Endodermal cell (in vitro differentiated cells): ENCODE measurements around the gene CDH15. TPM values are rescaled to one million over a fixed set of nuclear protein-coding genes. Genes with fewer than 3 reads are reported as not detected.

Experiments used
- DNase-seq: peaks from one replicate; pipeline ENCODE4 v3.0.0-alpha.2; 2017
- H3K27ac ChIP-seq: 2 replicates; pipeline ENCODE4 v1.5.1; 2013; ENCODE audit warnings: mild to moderate bottlenecking, low read depth, low read length, moderate library complexity
- H3K27me3 ChIP-seq: 2 replicates; pipeline ENCODE4 v1.6.1; 2013; ENCODE audit warnings: mild to moderate bottlenecking, low read length, moderate library complexity; ENCODE audit not compliant: insufficient read depth, control insufficient read depth, poor library complexity, severe bottlenecking
- H3K36me3 ChIP-seq: 2 replicates; pipeline ENCODE4 v1.7.0; 2013; ENCODE audit warnings: mild to moderate bottlenecking, low read length, moderate library complexity; ENCODE audit not compliant: control insufficient read depth, insufficient read depth
- H3K4me1 ChIP-seq: one replicate; pipeline ENCODE4 v1.7.0; 2013; ENCODE audit warnings: low read length; ENCODE audit not compliant: control insufficient read depth, insufficient read depth
- H3K4me3 ChIP-seq: 2 replicates; pipeline ENCODE4 v1.5.1; 2013; ENCODE audit warnings: mild to moderate bottlenecking, low read length, moderate library complexity
- H3K9ac ChIP-seq: 2 replicates; pipeline ENCODE4 v1.6.1; 2013; ENCODE audit warnings: mild to moderate bottlenecking, low read length, moderate library complexity; ENCODE audit not compliant: poor library complexity, severe bottlenecking; ENCODE audit errors: extremely low read depth
- H3K9me3 ChIP-seq: 2 replicates; pipeline ENCODE4 v1.6.1; 2013; ENCODE audit warnings: mild to moderate bottlenecking, low read length, moderate library complexity; ENCODE audit not compliant: control insufficient read depth
- H3K27ac Mint-ChIP-seq: 2 replicates; pipeline ENCODE4 v1.8.0; 2020; ENCODE audit warnings: mixed read lengths
- H3K27me3 Mint-ChIP-seq: 2 replicates; pipeline ENCODE4 v1.8.0; 2021; ENCODE audit warnings: mild to moderate bottlenecking, mixed read lengths; ENCODE audit not compliant: insufficient read depth
- H3K36me3 Mint-ChIP-seq: 2 replicates; pipeline ENCODE4 v1.8.0; 2020; ENCODE audit warnings: low read depth, mixed read lengths
- H3K4me1 Mint-ChIP-seq: 2 replicates; pipeline ENCODE4 v1.8.0; 2020; ENCODE audit warnings: mixed read lengths
- H3K4me3 Mint-ChIP-seq: 2 replicates; pipeline ENCODE4 v1.8.0; 2020; ENCODE audit warnings: mild to moderate bottlenecking, moderate library complexity, mixed read lengths
- H3K9me3 Mint-ChIP-seq: 2 replicates; pipeline ENCODE4 v1.8.0; 2020; ENCODE audit warnings: mild to moderate bottlenecking, mixed read lengths
- WGBS, 2 experiments: methylation state at CpG; one replicate each; pipeline versions ENCODE4 v1.1.5 to v1.1.7; 2013; ENCODE audit warnings: missing lambda C conversion rate in 2 of 2, mixed read lengths in 1 of 2; ENCODE audit not compliant: insufficient coverage in 1 of 2, insufficient read length in 1 of 2; 5-methylcytosine and 5-hydroxymethylcytosine counted together
- total RNA-seq, 2 donors: library from RNA; stranded (reverse); fragmentation: NEBNext Ultra II Directional in 1 of 2; extraction: Animal tissue kit (Norgen Biotek cat#: 25700) in 1 of 2; gene quantifications; 2 replicates in 1 of 2; 3 replicates in 1 of 2; pipeline ENCODE4 v1.2.1, GENCODE V29; 2021
- TF ChIP-seq, protein P1 (sequence below): fragments of 200-600 bp; sonication (generic); conservative IDR thresholded peaks from 2 replicates; pipeline ENCODE4 v1.5.0; 2021; ENCODE audit warnings: antibody characterized with exemption, mild to moderate bottlenecking

Gene CDH15
- total RNA-seq, 2 donors from 2014 or later, result 0.11 to 0.15 TPM

DNA sequence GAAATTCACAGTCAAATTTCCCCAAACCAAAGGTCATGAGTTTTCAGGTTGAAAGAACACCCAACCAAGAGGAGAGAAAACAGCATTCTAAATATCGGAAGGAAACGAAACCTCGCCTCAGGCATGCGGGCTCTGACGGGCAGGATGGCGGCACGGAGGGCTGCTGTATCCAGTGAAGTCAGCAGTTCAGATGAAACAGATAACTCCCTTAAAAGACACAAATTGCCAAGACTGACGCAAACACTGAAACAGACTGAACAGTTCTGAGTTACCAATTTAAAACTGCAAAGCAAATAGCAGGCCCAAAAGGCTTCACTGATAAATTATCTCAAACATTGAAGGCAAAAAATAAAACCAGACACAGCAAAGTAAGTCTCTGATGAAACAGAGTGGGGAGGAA is 20.6 kb upstream of the CDH15 start:
- WGBS, 2 experiments, result 96 to 99% methylated on average over 8 of the region's 8 CpGs
- Histone ChIP-seq H3K27me3 (no peaks in the 10 kb centered on the region), H3K36me3 (peaks cover 36% of the 10 kb centered on the region), H3K27ac (no peak overlapping the region), H3K4me3 (no peak overlapping the region), H3K9ac (no peak overlapping the region), H3K9me3 (peaks cover 32% of the 10 kb centered on the region), H3K4me1 (no peaks in the 10 kb centered on the region)
- H3K4me1 Mint-ChIP-seq, result no peaks in the 10 kb centered on the region
- TF ChIP-seq, protein P1, sequence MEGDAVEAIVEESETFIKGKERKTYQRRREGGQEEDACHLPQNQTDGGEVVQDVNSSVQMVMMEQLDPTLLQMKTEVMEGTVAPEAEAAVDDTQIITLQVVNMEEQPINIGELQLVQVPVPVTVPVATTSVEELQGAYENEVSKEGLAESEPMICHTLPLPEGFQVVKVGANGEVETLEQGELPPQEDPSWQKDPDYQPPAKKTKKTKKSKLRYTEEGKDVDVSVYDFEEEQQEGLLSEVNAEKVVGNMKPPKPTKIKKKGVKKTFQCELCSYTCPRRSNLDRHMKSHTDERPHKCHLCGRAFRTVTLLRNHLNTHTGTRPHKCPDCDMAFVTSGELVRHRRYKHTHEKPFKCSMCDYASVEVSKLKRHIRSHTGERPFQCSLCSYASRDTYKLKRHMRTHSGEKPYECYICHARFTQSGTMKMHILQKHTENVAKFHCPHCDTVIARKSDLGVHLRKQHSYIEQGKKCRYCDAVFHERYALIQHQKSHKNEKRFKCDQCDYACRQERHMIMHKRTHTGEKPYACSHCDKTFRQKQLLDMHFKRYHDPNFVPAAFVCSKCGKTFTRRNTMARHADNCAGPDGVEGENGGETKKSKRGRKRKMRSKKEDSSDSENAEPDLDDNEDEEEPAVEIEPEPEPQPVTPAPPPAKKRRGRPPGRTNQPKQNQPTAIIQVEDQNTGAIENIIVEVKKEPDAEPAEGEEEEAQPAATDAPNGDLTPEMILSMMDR, result no peak
- peaks cover 1% of the 10 kb centered on the region for H3K27me3 Mint-ChIP-seq
- H3K27ac Mint-ChIP-seq, result no peak overlapping the region
- H3K9me3 Mint-ChIP-seq, result peaks cover 28% of the 10 kb centered on the region
- no peak for DNase-seq
- H3K4me3 Mint-ChIP-seq, result no peak overlapping the region
- peaks cover 52% of the 10 kb centered on the region for H3K36me3 Mint-ChIP-seq

DNA sequence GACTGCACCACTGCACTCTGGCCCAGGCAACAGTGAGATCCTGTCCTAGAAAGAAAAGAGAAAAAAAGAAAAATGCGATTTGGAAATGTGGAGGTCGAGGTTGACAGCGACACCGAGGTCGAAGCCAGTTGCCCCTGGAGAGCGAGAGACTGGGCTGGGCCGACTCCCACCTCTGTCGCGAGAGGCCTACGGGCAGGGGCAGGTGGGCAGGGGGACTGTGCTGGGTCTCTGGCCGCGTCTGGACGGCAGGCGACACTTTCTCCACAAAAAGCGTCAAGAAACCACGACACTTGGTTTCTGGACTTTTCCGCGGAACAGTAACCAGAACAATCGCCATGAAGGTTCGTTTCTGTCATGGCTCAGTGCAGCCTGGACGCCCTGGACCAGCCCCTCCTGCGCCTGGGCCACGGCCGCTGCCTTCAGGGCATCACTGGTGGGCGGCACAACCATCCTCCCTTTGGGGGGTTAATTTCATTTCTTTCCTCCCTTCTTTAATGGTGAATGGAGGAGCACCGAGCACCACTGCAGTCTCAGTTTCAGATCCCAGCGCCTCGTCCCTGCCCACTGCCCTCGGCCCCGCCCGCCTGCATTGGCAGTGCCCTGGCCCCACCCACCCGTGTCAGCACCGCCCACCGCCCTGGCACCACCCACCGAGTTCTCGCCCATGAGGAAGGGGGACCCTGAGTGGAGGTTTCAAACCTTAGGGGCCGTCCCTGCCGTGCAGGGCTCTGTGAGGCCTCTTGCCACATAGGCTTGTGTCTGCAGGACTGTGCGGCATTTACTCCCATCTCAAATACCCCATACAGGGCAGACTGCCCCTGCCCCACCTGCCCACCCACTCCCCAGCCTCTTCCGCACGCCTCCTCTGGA is 18.5 kb upstream of the CDH15 start:
- no peaks in the 10 kb centered on the region for H3K4me1 Mint-ChIP-seq
- Histone ChIP-seq H3K9me3 (peaks cover 21% of the 10 kb centered on the region), H3K27ac (no peak overlapping the region), H3K27me3 (no peaks in the 10 kb centered on the region), H3K36me3 (peaks cover 27% of the 10 kb centered on the region), H3K4me3 (no peak overlapping the region), H3K9ac (no peak overlapping the region), H3K4me1 (no peaks in the 10 kb centered on the region)
- no peak overlapping the region for H3K4me3 Mint-ChIP-seq
- 89 to 93% methylated on average over 35 to 41 of the region's 41 CpGs for WGBS, 2 experiments
- TF ChIP-seq, protein P1, result no peak
- DNase-seq, result no peak
- H3K9me3 Mint-ChIP-seq, result peaks cover 17% of the 10 kb centered on the region
- peaks cover 5% of the 10 kb centered on the region for H3K27me3 Mint-ChIP-seq
- H3K27ac Mint-ChIP-seq, result no peak overlapping the region
- peaks cover 38% of the 10 kb centered on the region for H3K36me3 Mint-ChIP-seq

DNA sequence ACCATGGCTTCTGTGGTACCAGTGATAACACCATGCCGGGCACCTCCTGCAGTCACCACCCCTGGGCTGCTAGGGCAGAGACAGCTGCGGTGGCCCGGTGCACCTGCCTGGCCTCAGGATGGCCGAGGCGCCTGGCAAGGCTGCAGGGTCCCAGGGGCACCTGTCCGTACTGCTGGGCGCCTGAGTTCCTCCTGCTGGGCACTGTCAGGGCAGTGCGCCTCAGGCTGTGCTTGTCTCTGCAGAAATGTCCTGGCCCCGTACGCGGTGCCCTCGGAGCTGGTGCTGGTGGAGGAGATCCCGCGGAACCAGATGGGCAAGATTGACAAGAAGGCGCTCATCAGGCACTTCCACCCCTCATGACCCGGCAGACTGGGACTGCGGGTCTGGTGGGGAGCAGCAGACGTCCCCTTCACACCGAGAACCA is 17.7 kb upstream of the CDH15 start:
- Histone ChIP-seq H3K9ac (no peak overlapping the region), H3K9me3 (peaks cover 13% of the 10 kb centered on the region), H3K4me3 (no peak overlapping the region), H3K36me3 (peaks cover 21% of the 10 kb centered on the region), H3K27ac (no peak overlapping the region), H3K4me1 (no peaks in the 10 kb centered on the region), H3K27me3 (no peaks in the 10 kb centered on the region)
- H3K27me3 Mint-ChIP-seq, result peaks cover 5% of the 10 kb centered on the region
- peaks cover 10% of the 10 kb centered on the region for H3K9me3 Mint-ChIP-seq
- no peak overlapping the region for H3K27ac Mint-ChIP-seq
- no peak overlapping the region for H3K4me3 Mint-ChIP-seq
- peaks cover 31% of the 10 kb centered on the region for H3K36me3 Mint-ChIP-seq
- H3K4me1 Mint-ChIP-seq, result no peaks in the 10 kb centered on the region
- TF ChIP-seq, protein P1, result no peak
- 95 to 96% methylated on average over 14 to 19 of the region's 19 CpGs for WGBS, 2 experiments
- no peak for DNase-seq
